Measurements from ENCODE around the gene SMARCD3.

Gene SMARCD3

GRCh38 chr7:151272405-151272804, 23.9 kb upstream of the SMARCD3 start:
- no peak for DNase-seq

GRCh38 chr7:151271699-151272355, 23.3 kb upstream of the SMARCD3 start:
- no peak for DNase-seq

- no peak for DNase-seq
Observed at GRCh38 chr7:151269511-151269910, 21.0 kb upstream of the SMARCD3 start.

- DNase-seq = no peak
Observed at GRCh38 chr7:151265351-151265931, 16.9 kb upstream of the SMARCD3 start.

- DNase-seq = no peak
Observed at GRCh38 chr7:151264615-151265014, 16.1 kb upstream of the SMARCD3 start.

GRCh38 chr7:151261529-151261928, 13.0 kb upstream of the SMARCD3 start:
- DNase-seq = no peak

GRCh38 chr7:151260883-151261282, 12.4 kb upstream of the SMARCD3 start:
- no peak for DNase-seq

GRCh38 chr7:151260471-151260870, 12.0 kb upstream of the SMARCD3 start:
- no peak for DNase-seq

GRCh38 chr7:151257990-151258389, 9.5 kb upstream of the SMARCD3 start:
- no peak for DNase-seq

- no peak for DNase-seq
Observed at GRCh38 chr7:151256410-151257045, 8.0 kb upstream of the SMARCD3 start.

- DNase-seq = no peak
Observed at GRCh38 chr7:151255390-151255789, 6.9 kb upstream of the SMARCD3 start.

GRCh38 chr7:151254851-151255250, 6.4 kb upstream of the SMARCD3 start:
- no peak for DNase-seq

GRCh38 chr7:151254316-151254715, 5.8 kb upstream of the SMARCD3 start:
- DNase-seq = no peak

GRCh38 chr7:151252961-151253711, 4.6 kb upstream of the SMARCD3 start:
- no peak for DNase-seq

GRCh38 chr7:151252561-151252835, 4.0 kb upstream of the SMARCD3 start:
- no peak for DNase-seq

- DNase-seq = peak; percentile 65
Observed at GRCh38 chr7:151251689-151252560, 3.4 kb upstream of the SMARCD3 start.

GRCh38 chr7:151251328-151251688, 2.8 kb upstream of the SMARCD3 start:
- DNase-seq = no peak

- DNase-seq = no peak
Observed at GRCh38 chr7:151250181-151251132, 2.0 kb upstream of the SMARCD3 start.

- DNase-seq = no peak
Observed at GRCh38 chr7:151249732-151250072, 1.2 kb upstream of the SMARCD3 start.

GRCh38 chr7:151249034-151249731, 689 bp upstream of the SMARCD3 start:
- DNase-seq = peak; percentile 12

- no peak for DNase-seq
Observed at GRCh38 chr7:151247611-151248345, 716 bp downstream of the SMARCD3 start.
